Thyroid gland (tissue), 4 donors: Measurements from ENCODE around the gene SDHB. TPM values are rescaled to one million over a fixed set of nuclear protein-coding genes. Genes with fewer than 3 reads are reported as not detected.

Experiments
- DNase-seq, 2 donors: peaks; one replicate each; pipeline ENCODE4 v3.0.0-alpha.2; 2019
- H3K27ac ChIP-seq, 3 donors: fragments of 200-600 bp; sonication (generic); 1 replicate in 2 of 3; 2 replicates in 1 of 3; pipeline ENCODE4 v1.5.1; 2016 to 2019; ENCODE audit warnings: mild to moderate bottlenecking in 1 of 3, moderate library complexity in 1 of 3
- H3K27me3 ChIP-seq: fragments of 200-600 bp; sonication (generic); one replicate; pipeline ENCODE4 v1.5.1; 2019
- H3K36me3 ChIP-seq, 2 donors: fragments of 200-600 bp; sonication (generic); one replicate each; pipeline ENCODE4 v1.5.1; 2016 to 2019
- H3K4me1 ChIP-seq, 2 donors: fragments of 200-600 bp; sonication (generic); one replicate each; pipeline ENCODE4 v1.5.1; 2017 to 2019
- H3K4me3 ChIP-seq, 3 donors: fragments of 200-600 bp; sonication (generic); replicated peaks in 1 of 3; 1 replicate in 2 of 3; 2 replicates in 1 of 3; pipeline ENCODE4 v1.5.1; 2016; ENCODE audit warnings: mild to moderate bottlenecking in 1 of 3
- H3K9me3 ChIP-seq: fragments of 200-600 bp; sonication (generic); one replicate; pipeline ENCODE4 v1.5.1; 2017
- CTCF ChIP-seq, 6 experiments: fragments of 200-600 bp in 3 of 6; fragments of 450-650 bp in 3 of 6; sonication (generic) in 3 of 6; IDR thresholded peaks; one replicate each; pipeline ENCODE4 v1.5.1; 2016 to 2019; ENCODE audit warnings: antibody characterized with exemption in 6 of 6, mild to moderate bottlenecking in 2 of 6, inconsistent platforms in 1 of 6, moderate library complexity in 1 of 6
- POLR2A ChIP-seq, 2 donors: fragments of 450-650 bp; IDR thresholded peaks; one replicate each; pipeline ENCODE4 v1.6.1; 2017; ENCODE audit warnings: antibody characterized with exemption in 2 of 2, mild to moderate bottlenecking in 2 of 2, moderate library complexity in 1 of 2
- WGBS, 2 donors: methylation state at CpG; one replicate each; pipeline ENCODE4 v1.1.5; 2017; 5-methylcytosine and 5-hydroxymethylcytosine counted together
- intact Hi-C: fragments of 100-400 bp; cut with DNase I; formaldehyde crosslinking; loops from one replicate; pipeline ENCODE4 v1.15.1; 2023
- total RNA-seq, 4 donors: library from RNA; depleted of rRNA; stranded (reverse); fragments of >200 nt; gene quantifications; one replicate each; pipeline ENCODE4 v1.2.3, GENCODE V29; 2016

The SDHB gene
- total RNA-seq: 100 to 1,000 TPM; 112 to 162 (median 136) TPM

GRCh38 chr1:17053685-17054410 is at the start of gene SDHB:
SDHB (minus strand) TSS chr1:17054032; CDS start chr1:17054019, 13 bp downstream.
- 1% methylated on average over 32 to 43 of the region's 44 CpGs for WGBS, 2 donors
- H3K9me3 ChIP-seq: no peaks in the 10 kb centered on the region
- H3K36me3 ChIP-seq: peaks cover 0 to 9% of the 10 kb centered on the region in 2 donors
- no peaks in the 10 kb centered on the region for H3K27me3 ChIP-seq
- H3K4me3 ChIP-seq: peak within 1 kb of the TSS; percentile 47 to 83 (median 50)
- intact Hi-C loops: no loop called here
- H3K4me1 ChIP-seq: peaks cover 10 to 12% of the 10 kb centered on the region in 2 donors
- peak within 1 kb of the TSS in 2 of 3 donors; percentile 80 to 86 for H3K27ac ChIP-seq
- TF ChIP-seq POLR2A (IDR thresholded peaks at IDR 0.05): peak; percentile 47 to 86
- no peak for TF ChIP-seq CTCF (IDR thresholded peaks at IDR 0.05)
- peak; percentile 97 to 98 for DNase-seq

GRCh38 chr1:17102232-17102631 is 48.4 kb upstream of the SDHB start:
- intact Hi-C loops: no loop called here
- WGBS, 2 donors: 74 to 94% methylated on average over 2 of the region's 2 CpGs

GRCh38 chr1:17101261-17101660 is 47.4 kb upstream of the SDHB start:
- Histone ChIP-seq H3K27me3 (no peaks in the 10 kb centered on the region), H3K4me3 (no peak overlapping the region), H3K4me1 (no peaks in the 10 kb centered on the region), H3K27ac (no peak overlapping the region), H3K36me3 (no peaks in the 10 kb centered on the region), H3K9me3 (no peaks in the 10 kb centered on the region)
- 66 to 68% methylated on average over 3 to 4 of the region's 4 CpGs for whole genome bisulfite sequencing, 2 donors
- TF ChIP-seq POLR2A (IDR thresholded peaks at IDR 0.05) (no peak), CTCF (IDR thresholded peaks at IDR 0.05) (no peak)
- intact Hi-C loops: no loop called here
- no peak for DNase-seq

More at GRCh38 chr1:17102232-17102631, 48.4 kb upstream of the SDHB start:
- H3K27ac ChIP-seq: no peak overlapping the region
- no peaks in the 10 kb centered on the region for H3K27me3 ChIP-seq
- no peak overlapping the region for H3K4me3 ChIP-seq
- DNase-seq: no peak
- no peaks in the 10 kb centered on the region for H3K36me3 ChIP-seq
- TF ChIP-seq CTCF (IDR thresholded peaks at IDR 0.05): no peak
- TF ChIP-seq POLR2A (IDR thresholded peaks at IDR 0.05): no peak
- H3K9me3 ChIP-seq: no peaks in the 10 kb centered on the region
- H3K4me1 ChIP-seq: no peaks in the 10 kb centered on the region

GRCh38 chr1:17099616-17100340 is 45.9 kb upstream of the SDHB start:
- 80% methylated on average over 10 of the region's 10 CpGs for WGBS, 2 donors
- no peaks in the 10 kb centered on the region for H3K4me1 ChIP-seq
- intact Hi-C loops: no loop called here
- DNase-seq: no peak
- H3K9me3 ChIP-seq: no peaks in the 10 kb centered on the region
- no peaks in the 10 kb centered on the region for H3K27me3 ChIP-seq
- TF ChIP-seq CTCF (IDR thresholded peaks at IDR 0.05) (no peak), POLR2A (IDR thresholded peaks at IDR 0.05) (no peak)
- no peaks in the 10 kb centered on the region for H3K36me3 ChIP-seq
- H3K27ac ChIP-seq: no peak overlapping the region
- H3K4me3 ChIP-seq: no peak overlapping the region
